ENCODE measurements around the gene BOD1L1. TPM values are rescaled to one million over a fixed set of nuclear protein-coding genes. Genes with fewer than 3 reads are reported as not detected.

The BOD1L1 gene
- total RNA-seq, 1 donor from 2014 or later: 63.0 TPM

- no peak for DNase-seq (ENCODE audit: low read depth)
These were observed 9.2 kb downstream of the BOD1L1 start for GRCh38 chr4:13618212-13618806.

- DNase-seq (ENCODE audit: low read depth): no peak
These were observed 9.7 kb downstream of the BOD1L1 start for GRCh38 chr4:13617801-13618200.

GRCh38 chr4:13616597-13616996 lies 10.9 kb downstream of the BOD1L1 start:
- DNase-seq (ENCODE audit: low read depth): no peak

GRCh38 chr4:13615161-13615560 lies 12.4 kb downstream of the BOD1L1 start:
- no peak for DNase-seq (ENCODE audit: low read depth)

- peak; percentile 22 for DNase-seq (ENCODE audit: low read depth)
These were observed 15.0 kb downstream of the BOD1L1 start for GRCh38 chr4:13612569-13612968.

- peak; percentile 78 for DNase-seq (ENCODE audit: low read depth)
These were observed 16.2 kb downstream of the BOD1L1 start for GRCh38 chr4:13611283-13611842.

- DNase-seq (ENCODE audit: low read depth): no peak
These were observed 22.2 kb downstream of the BOD1L1 start for GRCh38 chr4:13605330-13605729.

GRCh38 chr4:13601848-13602247 lies 25.7 kb downstream of the BOD1L1 start:
- DNase-seq (ENCODE audit: low read depth): no peak

- no peak for DNase-seq (ENCODE audit: low read depth)
These were observed 26.5 kb downstream of the BOD1L1 start for GRCh38 chr4:13601048-13601447.

- peak; percentile 72 for DNase-seq (ENCODE audit: low read depth)
These were observed 28.4 kb downstream of the BOD1L1 start for GRCh38 chr4:13599159-13599558.

- peak; percentile 82 for DNase-seq (ENCODE audit: low read depth)
These were observed 29.9 kb downstream of the BOD1L1 start for GRCh38 chr4:13597604-13598003.

- DNase-seq (ENCODE audit: low read depth): no peak
These were observed 30.4 kb downstream of the BOD1L1 start for GRCh38 chr4:13597141-13597540.

GRCh38 chr4:13592220-13592619 lies 35.3 kb downstream of the BOD1L1 start:
- no peak for DNase-seq (ENCODE audit: low read depth)

- no peak for DNase-seq (ENCODE audit: low read depth)
These were observed 36.8 kb downstream of the BOD1L1 start for GRCh38 chr4:13590766-13591165.

- DNase-seq (ENCODE audit: low read depth): no peak
These were observed 38.6 kb downstream of the BOD1L1 start for GRCh38 chr4:13588954-13589353.

GRCh38 chr4:13584481-13584880 lies 43.0 kb downstream of the BOD1L1 start:
- DNase-seq (ENCODE audit: low read depth): no peak

GRCh38 chr4:13580036-13580435 lies 47.5 kb downstream of the BOD1L1 start:
- DNase-seq (ENCODE audit: low read depth): no peak

- DNase-seq (ENCODE audit: low read depth): no peak
These were observed 49.9 kb downstream of the BOD1L1 start for GRCh38 chr4:13577660-13578059.

- DNase-seq (ENCODE audit: low read depth): no peak
These were observed 56.6 kb downstream of the BOD1L1 start for GRCh38 chr4:13570916-13571315.

- DNase-seq (ENCODE audit: low read depth): no peak
These were observed 60.4 kb downstream of the BOD1L1 start for GRCh38 chr4:13567125-13567524.

- DNase-seq (ENCODE audit: low read depth): no peak
These were observed 64.6 kb downstream of the BOD1L1 start for GRCh38 chr4:13562876-13563275.

- no peak for DNase-seq (ENCODE audit: low read depth)
These were observed 65.9 kb downstream of the BOD1L1 start for GRCh38 chr4:13561673-13562072.

GRCh38 chr4:13560111-13560510 lies 67.4 kb downstream of the BOD1L1 start:
- peak; percentile 13 for DNase-seq (ENCODE audit: low read depth)

GRCh38 chr4:13559413-13559812 lies 68.1 kb downstream of the BOD1L1 start:
- DNase-seq (ENCODE audit: low read depth): peak; percentile 80

All from renal cortical epithelial cell (primary cell).